Cerebellar cortex (tissue), 1 donor: ENCODE measurements around the gene MYH11.
A peak's percentile ranks its signal among the peaks of the same experiment; 100 is the strongest.
"Not testable (repeated sequence)": the region's sequence is repeated elsewhere in the genome, so short reads cannot be mapped to it uniquely, and the experiment has no call there.

ENCODE experiments used
- DNase-seq: peaks from one replicate; pipeline ENCODE4 v3.0.0-alpha.2; 2015; ENCODE audit warnings: low spot score

MYH11 gene

GRCh38 chr16:15876503-15876902 lies 19.7 kb upstream of the MYH11 start:
- DNase-seq, result no peak

- peak; percentile 59 for DNase-seq
Observed at GRCh38 chr16:15874745-15875314, 18.0 kb upstream of the MYH11 start.

- no peak for DNase-seq
Observed at GRCh38 chr16:15873737-15874136, 16.9 kb upstream of the MYH11 start.

GRCh38 chr16:15873301-15873700 lies 16.5 kb upstream of the MYH11 start:
- DNase-seq, result no peak

GRCh38 chr16:15870011-15870410 lies 13.2 kb upstream of the MYH11 start:
- DNase-seq, result no peak

GRCh38 chr16:15866451-15866850 lies 9.6 kb upstream of the MYH11 start:
- DNase-seq, result no peak

GRCh38 chr16:15865742-15866141 lies 8.9 kb upstream of the MYH11 start:
- DNase-seq, result no peak

- DNase-seq, result no peak
Observed at GRCh38 chr16:15864939-15865338, 8.1 kb upstream of the MYH11 start.

GRCh38 chr16:15861996-15862395 lies 5.2 kb upstream of the MYH11 start:
- DNase-seq, result no peak

- no peak for DNase-seq
Observed at GRCh38 chr16:15858921-15859668, 2.3 kb upstream of the MYH11 start.

- DNase-seq, result no peak
Observed at GRCh38 chr16:15857724-15858560, 1.1 kb upstream of the MYH11 start.

GRCh38 chr16:15856182-15856581 lies 646 bp downstream of the MYH11 start:
- DNase-seq, result no peak

- DNase-seq, result no peak
Observed at GRCh38 chr16:15855704-15856003, 1.2 kb downstream of the MYH11 start.

- DNase-seq, result no peak
Observed at GRCh38 chr16:15854906-15855703, 1.7 kb downstream of the MYH11 start.

- DNase-seq, result no peak
Observed at GRCh38 chr16:15854061-15854460, 2.8 kb downstream of the MYH11 start.

- no peak for DNase-seq
Observed at GRCh38 chr16:15853021-15853420, 3.8 kb downstream of the MYH11 start.

GRCh38 chr16:15850555-15850954 lies 6.3 kb downstream of the MYH11 start:
- DNase-seq, result not testable (repeated sequence)

- DNase-seq, result no peak
Observed at GRCh38 chr16:15849209-15849981, 7.4 kb downstream of the MYH11 start.

GRCh38 chr16:15847611-15848175 lies 9.1 kb downstream of the MYH11 start:
- DNase-seq, result no peak

GRCh38 chr16:15846510-15846909 lies 10.3 kb downstream of the MYH11 start:
- DNase-seq, result no peak

- no peak for DNase-seq
Observed at GRCh38 chr16:15843635-15844279, 13.1 kb downstream of the MYH11 start.
